ENCODE data around the gene C10orf120.

C10orf120 gene

GRCh38 chr10:122658356-122659049, 41.1 kb downstream of the C10orf120 start:
- no peak for DNase-seq

- no peak for DNase-seq
These were observed 41.9 kb downstream of the C10orf120 start for GRCh38 chr10:122657729-122658128.

DNA sequence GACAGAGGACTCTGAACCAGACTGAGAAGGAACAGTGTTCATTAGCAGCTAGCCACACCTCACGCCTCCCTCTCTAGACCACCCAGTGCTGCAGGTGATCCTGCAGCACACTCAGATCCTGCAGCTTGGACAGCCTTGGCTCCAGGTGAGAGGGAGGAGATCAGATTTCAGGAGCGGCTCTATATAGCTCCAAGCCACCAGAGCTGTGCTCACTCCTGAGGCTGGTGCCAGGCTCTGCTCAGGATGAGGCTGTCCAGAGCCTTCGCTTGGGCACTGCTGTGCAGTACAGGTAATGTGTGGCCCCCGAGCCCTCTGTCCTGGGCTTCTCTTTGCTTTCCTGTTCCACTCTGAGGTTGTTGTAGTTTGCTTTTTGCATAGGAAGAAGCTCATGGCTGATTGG, 42.4 kb downstream of the C10orf120 start:
- no peak for DNase-seq

- DNase-seq: no peak
These were observed 42.9 kb downstream of the C10orf120 start for GRCh38 chr10:122656741-122657140.

DNA sequence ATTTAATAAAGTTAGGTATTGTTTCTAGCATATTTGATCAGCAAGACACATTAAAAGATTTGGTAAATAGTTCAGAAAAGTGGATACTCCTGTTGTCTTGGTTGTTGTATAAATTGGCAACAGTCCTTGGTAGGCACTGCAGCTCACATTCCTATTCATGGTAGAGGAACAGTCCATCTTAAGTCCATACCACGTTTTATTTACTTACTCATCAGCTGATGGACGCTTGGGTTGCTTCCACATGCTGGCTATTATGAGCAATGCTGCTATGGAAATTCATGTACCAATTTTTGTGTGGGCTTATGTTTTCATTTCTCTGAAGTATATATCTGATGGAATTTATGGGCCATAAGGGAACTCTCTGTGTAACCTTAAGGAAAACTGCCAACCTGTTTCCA, 43.3 kb downstream of the C10orf120 start:
- DNase-seq: no peak

- DNase-seq: no peak
These were observed 43.9 kb downstream of the C10orf120 start for GRCh38 chr10:122655524-122656307.

DNA sequence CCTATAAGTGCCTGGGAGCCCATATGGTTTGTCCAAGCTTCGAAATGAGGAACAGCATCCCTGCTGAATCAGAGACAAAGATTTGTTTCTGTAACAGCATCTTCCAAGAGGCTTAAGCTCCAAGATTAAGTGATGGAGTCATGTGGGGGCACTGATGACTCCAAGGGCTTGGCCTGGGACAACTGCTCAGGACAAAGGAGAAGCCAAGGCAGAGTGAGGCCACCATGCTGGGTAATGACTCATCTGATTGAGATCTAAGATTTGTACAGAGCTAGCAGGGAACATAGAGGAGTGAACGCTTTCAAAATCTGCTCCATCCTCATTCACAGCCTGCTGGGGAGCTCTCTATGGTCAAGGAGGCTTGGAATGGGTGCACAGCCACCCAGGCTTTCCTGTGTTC, 49.3 kb downstream of the C10orf120 start:
- no peak for DNase-seq

DNA sequence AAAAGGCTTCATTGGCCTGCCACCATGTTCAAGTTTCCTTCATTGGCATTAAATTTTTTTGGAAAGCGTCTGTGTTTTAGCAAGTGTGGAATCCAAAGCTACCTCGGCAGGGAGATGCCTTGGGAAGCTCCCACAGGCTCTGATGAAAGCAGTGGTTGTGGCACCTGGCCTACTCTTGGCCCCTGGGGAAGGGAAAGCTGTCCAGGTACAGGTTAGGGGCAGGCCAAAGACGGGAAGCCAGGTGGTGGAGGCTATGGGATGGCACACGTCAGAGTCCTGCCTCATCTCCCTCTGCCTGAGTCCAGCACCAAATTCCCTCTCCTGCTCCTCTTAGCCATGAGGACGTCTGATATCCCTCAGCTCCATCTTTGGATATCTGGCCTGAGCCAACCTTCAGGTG, 49.7 kb downstream of the C10orf120 start:
- no peak for DNase-seq

DNA sequence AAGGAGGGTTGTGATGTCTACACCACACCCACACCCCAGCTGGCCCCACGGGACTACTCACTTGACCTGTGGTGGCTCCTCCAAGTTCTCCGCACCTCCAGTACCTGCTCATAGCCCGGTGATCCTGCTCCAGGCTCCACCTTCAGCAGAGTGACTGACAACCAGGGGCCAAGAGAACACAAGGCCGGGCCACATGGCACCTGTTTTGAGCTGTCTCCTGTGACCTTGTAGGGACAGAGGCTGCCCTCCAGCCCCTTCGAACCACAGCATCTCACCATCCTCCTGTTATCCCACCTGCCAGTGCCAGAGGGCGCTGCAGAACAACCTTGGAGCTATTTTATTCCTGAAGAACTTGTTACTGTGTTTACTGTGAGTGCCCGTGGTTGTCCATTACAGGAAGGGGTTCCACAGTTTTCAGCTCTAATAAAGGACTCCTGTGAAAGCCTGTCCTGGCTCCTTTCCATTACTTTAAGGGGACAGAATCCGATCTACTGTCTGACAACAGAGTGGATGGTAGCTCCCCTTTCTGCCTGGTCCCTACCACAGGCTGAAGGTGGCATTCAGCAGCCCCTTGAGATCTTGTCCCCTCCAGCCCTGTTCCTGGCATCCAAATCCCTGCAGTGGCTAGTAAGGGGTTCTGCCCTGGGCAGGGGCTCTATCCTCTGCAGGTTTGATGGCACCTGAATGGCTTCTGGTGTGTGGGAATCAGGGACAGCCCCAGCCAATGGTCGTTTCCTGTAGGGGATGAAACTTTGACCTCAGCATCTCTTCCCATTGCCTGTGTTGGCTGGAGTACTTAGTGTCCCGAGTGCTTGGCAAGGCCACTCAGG, 50.8 kb downstream of the C10orf120 start:
- peak; percentile 36 for DNase-seq
